PFSK-1 (cell line): ENCODE data around the gene SLC25A41.

Experiments used
- FOXP2 ChIP-seq: optimal IDR thresholded peaks from 2 replicates; pipeline ENCODE3; 2011; ENCODE audit warnings: borderline replicate concordance, control low read depth, inconsistent platforms; ENCODE audit not compliant: insufficient read depth; ENCODE audit errors: extremely low read length, extremely low read depth
- POLR2AphosphoS5 ChIP-seq: IDR thresholded peaks from 2 replicates; pipeline ENCODE4 v1.6.1; 2012; ENCODE audit warnings: low read depth, mild to moderate bottlenecking, control low read depth, low read length, moderate library complexity
- REST ChIP-seq, 2 experiments: IDR thresholded peaks; 2 replicates each; pipeline versions ENCODE4 v1.6.1 to v1.8.0; 2011 to 2012; ENCODE audit warnings: low read depth in 2 of 2, low read length in 2 of 2, control low read depth in 1 of 2, inconsistent platforms in 1 of 2, mild to moderate bottlenecking in 1 of 2, moderate library complexity in 1 of 2; ENCODE audit not compliant: insufficient read depth in 1 of 2
- SIN3A ChIP-seq: IDR thresholded peaks from 2 replicates; pipeline ENCODE4 v1.6.1; 2012; ENCODE audit warnings: mild to moderate bottlenecking, low read length, moderate library complexity, borderline replicate concordance; ENCODE audit not compliant: insufficient read depth
- TAF1 ChIP-seq: IDR thresholded peaks from 2 replicates; pipeline ENCODE4 v1.6.1; 2012; ENCODE audit warnings: low read length, control low read depth, borderline replicate concordance; ENCODE audit not compliant: insufficient read depth

Gene SLC25A41

GRCh38 chr19:6412447-6413091 is 21.0 kb downstream of the SLC25A41 start:
- TF ChIP-seq POLR2AphosphoS5 (peak; percentile 19; the same call in 1 of the 2 replicates), REST (IDR thresholded peaks at IDR 0.05; ENCODE audit: insufficient read depth in 1 of 2, low read depth in 2 of 2, low read length in 2 of 2) (no peak)

- TF ChIP-seq TAF1, result no peak
Measured at GRCh38 chr19:6412061-6412446, 21.5 kb downstream of the SLC25A41 start.

GRCh38 chr19:6409346-6409745 is 24.2 kb downstream of the SLC25A41 start:
- no peak for TF ChIP-seq TAF1
- TF ChIP-seq SIN3A, result no peak
- no peak for TF ChIP-seq POLR2AphosphoS5
- TF ChIP-seq REST (IDR thresholded peaks at IDR 0.05; ENCODE audit: insufficient read depth in 1 of 2, low read depth in 2 of 2, low read length in 2 of 2), result no peak
- TF ChIP-seq FOXP2, result no peak

GRCh38 chr19:6406401-6406800 is 27.2 kb downstream of the SLC25A41 start:
- TF ChIP-seq SIN3A (no peak), POLR2AphosphoS5 (no peak), REST (IDR thresholded peaks at IDR 0.05; ENCODE audit: insufficient read depth in 1 of 2, low read depth in 2 of 2, low read length in 2 of 2) (no peak), FOXP2 (no peak), TAF1 (no peak)

GRCh38 chr19:6402837-6403608 is 30.5 kb downstream of the SLC25A41 start:
- TF ChIP-seq POLR2AphosphoS5 (no peak), TAF1 (no peak), REST (IDR thresholded peaks at IDR 0.05; ENCODE audit: insufficient read depth in 1 of 2, low read depth in 2 of 2, low read length in 2 of 2) (no peak), FOXP2 (no peak), SIN3A (no peak)
